ENCODE measurements around the gene FAM107B.
"Not testable (repeated sequence)": the region's sequence is repeated elsewhere in the genome, so short reads cannot be mapped to it uniquely, and the experiment has no call there.

FAM107B gene

DNA sequence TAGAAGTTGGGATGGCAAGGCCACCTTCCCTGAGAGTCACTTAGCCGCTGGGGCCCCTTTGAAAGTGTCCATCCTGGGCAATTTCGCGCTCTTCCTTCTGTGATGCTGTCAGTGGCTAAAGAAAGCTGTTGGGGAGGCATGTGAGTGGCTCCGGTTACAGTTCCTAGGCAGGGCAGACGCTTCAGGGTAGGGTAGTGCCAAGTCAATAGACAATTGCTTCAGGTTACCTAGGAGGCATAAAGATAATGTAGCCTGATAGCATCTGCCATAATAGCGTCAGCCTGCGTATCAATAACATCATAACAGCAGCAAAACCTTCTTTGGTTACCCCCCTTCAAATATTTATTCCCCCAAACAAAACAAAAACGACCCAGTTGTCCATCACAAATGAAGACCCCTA lies at the start of gene FAM107B:
Gene FAM107B, minus strand, starts transcription at position 101 of the 400 bp plus-strand sequence. CDS start 234 bp downstream, outside the sequence.
- Histone ChIP-seq H3K27ac (no peak within 1 kb of the TSS), H3K4me3 (no peak within 1 kb of the TSS)
- no peak for DNase-seq (ENCODE audit: low spot score)
- TF ChIP-seq, protein P1, sequence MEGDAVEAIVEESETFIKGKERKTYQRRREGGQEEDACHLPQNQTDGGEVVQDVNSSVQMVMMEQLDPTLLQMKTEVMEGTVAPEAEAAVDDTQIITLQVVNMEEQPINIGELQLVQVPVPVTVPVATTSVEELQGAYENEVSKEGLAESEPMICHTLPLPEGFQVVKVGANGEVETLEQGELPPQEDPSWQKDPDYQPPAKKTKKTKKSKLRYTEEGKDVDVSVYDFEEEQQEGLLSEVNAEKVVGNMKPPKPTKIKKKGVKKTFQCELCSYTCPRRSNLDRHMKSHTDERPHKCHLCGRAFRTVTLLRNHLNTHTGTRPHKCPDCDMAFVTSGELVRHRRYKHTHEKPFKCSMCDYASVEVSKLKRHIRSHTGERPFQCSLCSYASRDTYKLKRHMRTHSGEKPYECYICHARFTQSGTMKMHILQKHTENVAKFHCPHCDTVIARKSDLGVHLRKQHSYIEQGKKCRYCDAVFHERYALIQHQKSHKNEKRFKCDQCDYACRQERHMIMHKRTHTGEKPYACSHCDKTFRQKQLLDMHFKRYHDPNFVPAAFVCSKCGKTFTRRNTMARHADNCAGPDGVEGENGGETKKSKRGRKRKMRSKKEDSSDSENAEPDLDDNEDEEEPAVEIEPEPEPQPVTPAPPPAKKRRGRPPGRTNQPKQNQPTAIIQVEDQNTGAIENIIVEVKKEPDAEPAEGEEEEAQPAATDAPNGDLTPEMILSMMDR (IDR thresholded peaks at IDR 0.05), result no peak

DNA sequence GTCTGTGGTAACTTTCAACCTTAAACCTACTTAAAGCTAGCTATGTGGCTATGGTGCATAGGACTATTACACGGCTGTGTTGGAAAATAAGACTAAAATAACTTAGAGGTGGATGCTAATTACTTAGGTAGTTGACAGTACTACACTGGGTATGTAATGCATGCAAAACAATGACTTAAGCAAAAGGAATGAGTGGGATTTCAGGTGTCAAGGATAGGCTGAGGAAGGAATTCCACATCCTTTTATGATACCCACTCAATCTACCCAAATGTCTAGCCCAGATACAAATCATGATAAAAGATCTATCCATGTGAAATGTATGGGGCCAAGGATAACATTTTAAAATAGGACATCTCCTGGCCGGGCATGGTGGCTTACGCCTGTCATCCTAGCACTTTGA lies 49.3 kb upstream of the FAM107B start:
- no peak overlapping the region for H3K4me3 ChIP-seq
- TF ChIP-seq, protein P1 (IDR thresholded peaks at IDR 0.05), result no peak
- no peak overlapping the region for H3K27ac ChIP-seq
- DNase-seq (ENCODE audit: low spot score), result no peak

DNA sequence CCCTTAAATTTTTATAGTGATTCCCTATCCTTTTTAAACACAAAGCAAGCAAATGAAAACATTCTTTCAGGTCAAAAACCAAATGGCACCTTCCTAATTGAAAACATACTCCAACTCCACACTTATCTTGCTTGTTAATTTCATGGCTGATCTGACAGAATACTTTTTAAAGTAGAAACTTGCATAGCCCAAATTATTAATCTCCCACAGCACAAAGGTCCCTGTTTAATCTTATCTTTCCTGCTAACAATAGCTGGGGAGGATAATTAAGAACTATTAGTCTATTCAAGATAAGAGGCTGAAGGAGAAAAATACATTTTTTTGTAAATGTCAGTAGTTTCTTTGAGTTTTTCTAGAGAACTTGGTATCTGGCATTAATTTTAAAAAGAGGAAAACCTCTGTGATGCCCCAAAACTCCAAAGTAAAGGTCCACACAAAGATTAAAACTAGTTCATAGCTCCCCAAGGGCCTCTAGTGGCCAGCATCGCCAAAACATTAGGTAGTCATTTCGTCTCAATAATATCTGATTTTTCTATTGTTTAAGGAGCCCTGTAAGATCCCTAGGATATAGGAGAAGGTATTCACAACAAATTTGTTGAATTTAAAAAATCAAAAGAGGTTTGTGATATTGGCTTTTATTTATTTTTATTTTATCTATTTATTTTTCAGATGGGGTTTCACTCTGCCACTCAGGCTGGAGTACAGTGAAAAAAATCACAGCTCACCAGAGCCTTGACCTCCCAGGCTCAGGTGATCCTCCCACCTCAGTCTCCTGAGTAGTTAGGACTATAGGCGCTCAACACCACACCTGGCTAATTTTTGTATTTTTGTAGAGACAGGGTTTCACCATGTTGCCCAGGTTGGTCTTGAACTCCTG lies 48.4 kb upstream of the FAM107B start:
- H3K4me3 ChIP-seq, result no peak overlapping the region
- H3K27ac ChIP-seq, result no peak overlapping the region
- TF ChIP-seq, protein P1 (IDR thresholded peaks at IDR 0.05), result peak; percentile 50
- DNase-seq (ENCODE audit: low spot score), result no peak

DNA sequence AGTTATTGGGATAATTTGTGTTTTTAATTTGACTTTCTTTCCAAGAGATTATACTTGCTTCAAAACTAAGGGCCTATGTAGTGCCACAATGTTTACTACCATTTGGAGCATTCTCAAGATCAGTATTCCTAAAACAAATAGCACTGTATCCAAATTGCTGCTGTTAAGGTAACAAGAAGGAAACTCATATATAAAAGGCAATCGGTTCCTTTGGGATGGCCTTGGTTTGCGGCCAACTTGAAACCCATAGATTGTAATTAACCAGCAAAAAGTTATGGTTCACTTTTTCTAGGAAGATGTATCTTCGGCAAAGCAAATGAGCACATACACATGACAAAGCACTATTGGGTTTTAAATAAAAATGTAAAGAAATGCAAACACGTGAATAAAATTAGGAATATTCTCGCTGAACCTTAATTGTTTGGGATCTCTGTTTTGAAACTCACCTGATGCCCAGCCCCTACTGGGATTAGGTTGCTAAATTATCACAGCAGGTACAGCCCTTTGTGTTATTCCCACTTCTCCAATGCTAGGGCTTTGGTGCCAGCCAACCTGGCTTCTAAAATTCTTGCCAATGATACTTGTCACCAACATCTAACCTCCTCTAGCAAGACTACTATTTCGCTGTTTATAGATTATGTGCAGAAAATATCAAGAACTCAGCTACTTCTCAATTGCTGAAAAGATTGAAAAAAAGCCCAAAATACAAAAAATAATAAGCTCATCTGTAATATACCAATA lies 47.1 kb upstream of the FAM107B start:
- DNase-seq (ENCODE audit: low spot score), result no peak
- TF ChIP-seq, protein P1 (IDR thresholded peaks at IDR 0.05), result no peak
- no peak overlapping the region for H3K4me3 ChIP-seq

DNA sequence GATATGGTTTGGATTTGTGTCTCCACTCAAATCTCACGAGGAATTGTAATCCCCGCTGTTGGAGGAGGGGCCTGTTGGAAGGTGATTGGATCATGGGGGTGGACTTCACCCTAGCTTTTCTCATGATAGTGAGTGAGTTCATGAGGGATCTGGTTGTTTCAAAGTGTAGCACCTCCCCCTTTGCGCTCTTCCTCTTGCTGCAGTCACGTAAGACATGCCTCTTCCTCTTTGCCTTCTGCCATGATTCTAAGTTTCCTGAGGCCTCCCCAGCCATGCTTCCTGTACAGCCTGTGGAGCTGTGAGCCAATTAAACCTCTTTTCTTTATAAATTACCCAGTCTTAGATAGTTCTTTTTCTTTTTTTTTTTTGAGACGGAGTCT lies 46.1 kb upstream of the FAM107B start:
- TF ChIP-seq, protein P1 (IDR thresholded peaks at IDR 0.05), result no peak
- DNase-seq (ENCODE audit: low spot score), result no peak
- H3K27ac ChIP-seq, result no peak overlapping the region
- H3K4me3 ChIP-seq, result no peak overlapping the region

More for the DNA sequence above, 47.1 kb upstream of the FAM107B start:
- no peak overlapping the region for H3K27ac ChIP-seq

DNA sequence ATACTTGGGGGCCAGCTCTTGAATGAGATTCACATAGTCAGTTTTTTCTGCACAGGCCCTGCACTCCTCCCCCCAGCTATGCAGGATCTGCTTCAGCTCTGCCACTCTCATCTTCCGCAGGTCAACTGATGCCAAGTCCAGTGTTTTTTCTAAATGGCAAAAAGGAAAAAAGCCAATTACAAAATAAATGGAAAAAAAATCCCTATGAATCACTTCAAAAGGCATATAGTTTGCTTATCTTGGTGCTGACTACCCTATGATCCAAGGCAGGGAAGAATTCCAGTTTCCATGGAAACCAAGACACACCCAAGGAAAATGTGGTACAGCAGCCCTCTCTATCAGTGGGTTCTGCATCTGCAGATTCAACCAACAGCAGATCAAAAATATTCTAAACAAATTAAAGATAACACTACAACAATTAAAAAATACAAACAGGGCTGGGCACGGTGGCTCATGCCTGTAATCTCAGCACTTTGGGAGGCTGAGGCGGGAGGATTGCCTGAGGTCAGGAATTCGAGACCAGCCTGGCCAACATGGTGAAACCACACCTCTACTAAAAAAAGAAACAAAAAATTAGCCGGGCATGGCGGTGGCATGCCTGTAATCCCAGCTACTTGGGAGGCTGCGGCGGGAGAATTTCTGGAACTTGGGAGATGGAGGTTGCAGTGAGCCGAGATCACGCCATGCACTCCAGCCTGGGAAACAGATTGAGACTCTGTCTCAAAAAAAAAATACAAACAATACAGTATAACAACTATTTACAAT lies 45.5 kb upstream of the FAM107B start:
- no peak for DNase-seq (ENCODE audit: low spot score)
- no peak overlapping the region for H3K27ac ChIP-seq
- no peak overlapping the region for H3K4me3 ChIP-seq
- TF ChIP-seq, protein P1 (IDR thresholded peaks at IDR 0.05), result no peak

DNA sequence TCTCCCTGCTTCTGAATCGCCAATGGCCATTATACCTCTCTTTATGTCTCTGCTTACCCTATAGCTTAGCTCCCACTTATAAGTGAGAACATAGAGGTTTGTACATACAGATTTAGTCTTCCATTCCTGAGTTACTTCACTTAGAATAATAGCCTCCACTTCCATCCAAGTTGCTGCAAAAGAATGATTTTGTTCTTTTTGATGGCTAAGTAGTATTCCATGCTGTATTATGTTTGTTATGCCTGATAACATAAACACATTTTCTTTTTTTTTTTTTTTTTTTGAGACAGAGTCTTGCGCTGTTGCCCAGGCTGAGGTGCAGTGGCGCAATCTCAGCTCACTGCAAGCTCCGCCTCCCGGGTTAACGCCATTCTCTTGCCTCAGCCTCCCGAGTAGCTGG lies 42.0 kb upstream of the FAM107B start:
- not testable (repeated sequence) for H3K4me3 ChIP-seq; H3K27ac ChIP-seq; DNase-seq (ENCODE audit: low spot score)

Data from coronary artery (tissue), 2 donors.